DMS153 treated with DMSO at 0.1 percent for 48 hours (cell line): ENCODE data around the gene INTS3.

ENCODE experiments used
- DNase-seq: peaks from one replicate; lab custom pipeline; 2025; ENCODE audit not compliant: unreplicated experiment; lab: John Stamatoyannopoulos, UW

INTS3 gene

DNA sequence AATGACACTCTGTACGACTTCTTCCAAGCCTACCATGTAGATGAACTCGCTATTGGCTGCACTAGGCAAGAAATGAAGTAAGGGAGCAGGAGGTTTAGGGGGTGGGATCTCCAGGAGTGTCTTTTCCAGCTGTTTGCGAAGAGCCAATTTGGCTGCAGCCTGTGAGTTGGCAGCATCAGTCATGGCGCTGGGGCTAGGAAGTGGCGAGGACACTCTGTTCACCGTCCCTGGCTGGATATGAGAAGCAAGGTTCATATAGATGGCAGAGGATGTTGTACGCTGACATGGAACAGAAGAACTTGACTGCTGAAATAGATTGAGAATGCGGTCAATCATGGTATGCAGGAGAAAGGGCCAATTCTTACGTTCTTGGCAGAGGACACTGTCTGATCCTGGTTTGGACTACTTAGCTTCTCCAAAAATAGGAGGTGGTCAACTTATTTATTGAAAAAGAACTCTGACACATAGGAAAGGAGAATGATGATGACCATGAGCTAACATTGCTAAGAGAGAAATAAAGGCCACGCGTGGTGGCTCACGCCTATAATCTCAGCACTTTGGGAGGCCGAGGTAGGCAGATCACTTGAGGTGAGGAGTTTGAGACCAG is 88.5 kb downstream of the INTS3 start:
- no peak for DNase-seq

GRCh38 chr1:153818876-153819275 is 91.0 kb downstream of the INTS3 start:
- no peak for DNase-seq
